PC-9 (cell line): Measurements from ENCODE around the gene NHLRC4. TPM values are rescaled to one million over a fixed set of nuclear protein-coding genes. Genes with fewer than 3 reads are reported as not detected.
A peak's percentile ranks its signal among the peaks of the same experiment; 100 is the strongest.

Experiments used
- BruUV-seq: library from RNA; stranded (reverse); fragments of 400-500 nt; replicated peaks from 2 replicates; lab custom pipeline; 2021; lab: Mats Ljungman, UMichigan
- CTCF ChIA-PET: fragments of 300-600 bp; sonication (Branson Sonifier 250); formaldehyde crosslinking; loops from one replicate; lab custom pipeline; 2022; ENCODE audit warnings: antibody characterized with exemption; lab: Charles Lee
- POLR2A ChIA-PET: fragments of 300-600 bp; sonication (Branson Sonifier 250); formaldehyde crosslinking; loops from one replicate; lab custom pipeline; 2022; ENCODE audit warnings: antibody characterized with exemption; ENCODE audit not compliant: unreplicated experiment; lab: Charles Lee
- DNase-seq, 2 experiments: peaks; one replicate each; pipeline versions ENCODE4 v3.0.0 to v3.0.0-alpha.2; 2015 to 2022; ENCODE audit warnings: mixed read lengths in 1 of 2
- H2AFZ ChIP-seq: fragments of 200-600 bp; sonication (generic); 2 replicates; pipeline ENCODE4 v1.8.1; 2017; ENCODE audit warnings: antibody characterized with exemption
- H3F3A ChIP-seq: fragments of 200-600 bp; sonication (generic); 2 replicates; pipeline ENCODE4 v1.8.1; 2017; ENCODE audit warnings: antibody characterized with exemption, mild to moderate bottlenecking, low read depth; ENCODE audit not compliant: insufficient read depth
- H3K27ac ChIP-seq: fragments of 200-600 bp; sonication (generic); 2 replicates; pipeline ENCODE4 v1.6.1; 2016; ENCODE audit warnings: mixed run types
- H3K27me3 ChIP-seq: fragments of 200-600 bp; sonication (generic); 2 replicates; pipeline ENCODE4 v1.6.1; 2016; ENCODE audit warnings: low read depth, mixed run types; ENCODE audit not compliant: insufficient read depth
- H3K36me3 ChIP-seq: fragments of 200-600 bp; sonication (generic); 2 replicates; pipeline ENCODE4 v1.6.1; 2016; ENCODE audit warnings: low read depth, mixed run types
- H3K4me1 ChIP-seq: fragments of 200-600 bp; sonication (generic); replicated peaks from 2 replicates; pipeline ENCODE4 v1.6.1; 2016; ENCODE audit warnings: mixed run types; ENCODE audit not compliant: insufficient read depth
- H3K4me2 ChIP-seq: fragments of 200-600 bp; sonication (generic); 2 replicates; pipeline ENCODE4 v1.6.1; 2017; ENCODE audit warnings: mixed run types
- H3K4me3 ChIP-seq: fragments of 200-600 bp; sonication (generic); 2 replicates; pipeline ENCODE4 v1.6.1; 2016; ENCODE audit warnings: mixed run types
- H3K79me2 ChIP-seq: fragments of 200-600 bp; sonication (generic); 2 replicates; pipeline ENCODE4 v1.6.1; 2017; ENCODE audit warnings: low read depth, mixed run types
- H3K9me2 ChIP-seq: fragments of 200-600 bp; sonication (generic); 2 replicates; pipeline ENCODE4 v1.8.1; 2017; ENCODE audit warnings: mild to moderate bottlenecking; ENCODE audit not compliant: insufficient read depth
- H3K9me3 ChIP-seq: fragments of 200-600 bp; sonication (generic); 2 replicates; pipeline ENCODE4 v1.8.1; 2016; ENCODE audit warnings: low read depth; ENCODE audit not compliant: insufficient read depth
- H4K20me1 ChIP-seq: fragments of 200-600 bp; sonication (generic); 2 replicates; pipeline ENCODE4 v1.8.1; 2017; ENCODE audit not compliant: insufficient read depth
- EZH2 ChIP-seq: fragments of 200-600 bp; sonication (generic); IDR thresholded peaks from 2 replicates; pipeline ENCODE4 v1.8.0; 2017; ENCODE audit warnings: antibody characterized with exemption, low read depth
- intact Hi-C: fragments of 100-400 bp; cut with micrococcal nuclease; formaldehyde crosslinking; loops from one replicate; pipeline ENCODE4 v1.10.0; 2022; ENCODE audit not compliant: unreplicated experiment
- total RNA-seq: library from RNA; stranded (reverse); gene quantifications from 2 replicates; pipeline ENCODE4 v1.2.3, GENCODE V29; 2021
- TF ChIP-seq, protein P1 (sequence below): fragments of 200-600 bp; sonication (generic); conservative IDR thresholded peaks from 2 replicates; pipeline ENCODE4 v1.6.1; 2017; ENCODE audit warnings: mixed run types, antibody characterized with exemption, mild to moderate bottlenecking, moderate library complexity

The NHLRC4 gene
- total RNA-seq, 1 experiment from 2014 or later: not detected

DNA sequence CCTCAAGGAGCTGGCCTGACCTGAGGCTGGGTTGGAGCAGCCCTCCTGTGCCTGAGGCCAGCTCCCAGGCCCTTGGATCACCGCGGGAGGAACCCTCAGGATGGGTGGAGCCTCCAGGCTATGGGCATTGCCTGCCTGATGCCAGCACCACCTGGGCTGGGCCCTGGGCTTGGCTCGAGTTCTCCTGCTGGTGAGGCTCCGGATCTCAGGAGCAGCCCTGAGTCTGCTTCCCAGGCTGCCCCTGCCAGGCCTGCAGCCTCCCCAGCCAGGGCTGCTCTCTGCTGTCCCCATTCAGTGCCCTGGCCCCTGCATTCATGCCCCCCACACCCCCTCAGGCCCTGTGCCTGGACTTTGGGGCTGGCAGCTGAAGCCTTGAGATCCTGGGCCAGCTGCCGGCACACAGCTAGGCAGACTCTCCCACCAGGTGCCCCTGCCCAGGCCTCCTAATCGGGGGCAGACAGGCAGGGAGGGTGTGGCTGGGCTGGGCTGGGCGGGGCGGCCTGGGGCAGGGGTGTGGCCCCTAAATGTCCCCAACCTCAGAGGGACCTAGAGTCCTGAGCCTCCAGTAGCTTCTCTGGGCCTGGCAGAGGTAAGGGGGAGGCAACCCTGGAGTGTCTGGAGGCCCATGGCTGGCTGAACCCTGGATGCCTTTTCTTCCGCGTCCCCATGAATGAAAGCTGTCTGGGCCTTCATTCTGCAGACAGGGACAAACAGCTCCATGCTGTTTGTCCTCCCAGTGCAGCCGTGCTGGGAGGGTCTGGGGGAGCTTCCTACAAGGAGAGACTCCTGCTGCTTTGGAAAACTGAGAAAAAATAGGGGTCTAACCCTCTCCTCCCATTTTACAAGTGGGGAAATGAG is 1.8 kb downstream of the NHLRC4 start:
- peaks cover 11% of the 10 kb centered on the region for H3K4me1 ChIP-seq
- no TSS peak for BruUV-seq
- H3K9me2 ChIP-seq: no peaks in the 10 kb centered on the region
- H2AFZ ChIP-seq: no peak overlapping the region
- H3F3A ChIP-seq: no peaks in the 10 kb centered on the region; the same call in 1 of the 2 replicates
- DNase-seq: peak in 1 of 2 experiments; percentile 58
- H3K9me3 ChIP-seq: no peaks in the 10 kb centered on the region
- H4K20me1 ChIP-seq: peaks cover 5% of the 10 kb centered on the region; the same call in 1 of the 2 replicates
- ChIA-PET POLR2A (interaction anchor here (0.6 to 0.9 kb wide), 2 partner anchors 33 to 113 kb away, joined by 5 to 7 read pairs; no protein-coding TSS in a partner anchor), CTCF (no interaction called here)
- no peak for TF ChIP-seq EZH2
- TF ChIP-seq, protein P1, sequence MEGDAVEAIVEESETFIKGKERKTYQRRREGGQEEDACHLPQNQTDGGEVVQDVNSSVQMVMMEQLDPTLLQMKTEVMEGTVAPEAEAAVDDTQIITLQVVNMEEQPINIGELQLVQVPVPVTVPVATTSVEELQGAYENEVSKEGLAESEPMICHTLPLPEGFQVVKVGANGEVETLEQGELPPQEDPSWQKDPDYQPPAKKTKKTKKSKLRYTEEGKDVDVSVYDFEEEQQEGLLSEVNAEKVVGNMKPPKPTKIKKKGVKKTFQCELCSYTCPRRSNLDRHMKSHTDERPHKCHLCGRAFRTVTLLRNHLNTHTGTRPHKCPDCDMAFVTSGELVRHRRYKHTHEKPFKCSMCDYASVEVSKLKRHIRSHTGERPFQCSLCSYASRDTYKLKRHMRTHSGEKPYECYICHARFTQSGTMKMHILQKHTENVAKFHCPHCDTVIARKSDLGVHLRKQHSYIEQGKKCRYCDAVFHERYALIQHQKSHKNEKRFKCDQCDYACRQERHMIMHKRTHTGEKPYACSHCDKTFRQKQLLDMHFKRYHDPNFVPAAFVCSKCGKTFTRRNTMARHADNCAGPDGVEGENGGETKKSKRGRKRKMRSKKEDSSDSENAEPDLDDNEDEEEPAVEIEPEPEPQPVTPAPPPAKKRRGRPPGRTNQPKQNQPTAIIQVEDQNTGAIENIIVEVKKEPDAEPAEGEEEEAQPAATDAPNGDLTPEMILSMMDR: no peak
- H3K79me2 ChIP-seq: peaks cover 17% of the 10 kb centered on the region
- no peaks in the 10 kb centered on the region for H3K36me3 ChIP-seq
- intact Hi-C loops: loop anchor here (2.0 kb wide), 1 partner anchor 34 kb away; no protein-coding TSS in a partner anchor
- peak overlapping the region; percentile 87 for H3K4me2 ChIP-seq
- no peak overlapping the region for H3K27ac ChIP-seq
- no peaks in the 10 kb centered on the region for H3K27me3 ChIP-seq
- H3K4me3 ChIP-seq: peak overlapping the region; percentile 66; the same call in 1 of the 2 replicates

DNA sequence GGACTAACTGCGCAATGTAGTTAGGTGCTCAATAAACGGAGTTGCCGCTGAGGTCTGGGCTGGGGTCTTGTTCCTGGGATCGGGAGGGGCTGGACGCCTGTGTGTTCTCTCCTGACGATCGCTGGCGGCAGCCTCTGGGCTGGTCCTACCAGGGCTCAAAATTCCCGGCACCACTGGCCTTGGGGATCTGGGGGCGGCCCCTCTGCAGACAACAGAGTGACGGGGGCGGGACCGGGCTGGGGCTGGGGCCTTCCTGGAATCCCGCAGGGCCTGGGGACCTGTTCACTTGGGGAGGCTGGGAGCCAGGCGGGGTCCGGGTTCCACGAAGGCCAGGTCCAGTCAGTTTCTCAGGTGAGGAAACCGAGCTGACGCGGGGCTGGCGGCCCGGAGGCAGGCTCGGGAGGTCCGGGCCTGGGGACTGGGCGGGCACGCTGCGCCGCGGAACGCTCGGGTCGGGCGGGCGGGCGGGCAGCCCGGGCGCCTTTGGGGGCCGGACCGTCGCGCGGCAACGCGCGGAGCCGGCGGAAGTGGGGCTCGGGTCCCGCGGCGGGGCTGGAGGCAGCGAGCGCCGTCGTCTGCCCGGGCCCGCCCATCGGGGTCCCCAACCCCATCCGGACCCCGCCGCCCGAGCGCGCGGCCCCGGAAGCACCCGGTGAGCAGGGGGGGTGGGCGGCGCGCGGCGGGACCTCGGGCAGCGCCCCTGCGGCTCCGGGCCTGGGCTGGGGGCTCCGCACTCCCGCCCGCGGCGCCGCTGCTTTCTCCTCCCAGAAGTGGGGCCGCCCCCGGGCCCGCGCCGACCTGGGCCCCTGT is 2.8 kb downstream of the NHLRC4 start, which contains the start of gene PIGQ:
TSS of gene PIGQ (plus strand) at position 524 of the 810 bp plus-strand sequence. CDS start 4,107 bp downstream, outside the sequence.
- Histone ChIP-seq H3F3A (no peaks in the 10 kb centered on the region; the same call in 1 of the 2 replicates), H3K27ac (no peak within 1 kb of the TSS), H3K4me2 (peak within 1 kb of the TSS; percentile 87), H3K4me3 (peak within 1 kb of the TSS; percentile 84), H4K20me1 (peaks cover 5% of the 10 kb centered on the region; the same call in 1 of the 2 replicates), H3K4me1 (peaks cover 11% of the 10 kb centered on the region), H3K9me3 (no peaks in the 10 kb centered on the region), H3K9me2 (no peaks in the 10 kb centered on the region), H3K79me2 (peaks cover 17% of the 10 kb centered on the region), H3K27me3 (no peaks in the 10 kb centered on the region), H3K36me3 (no peaks in the 10 kb centered on the region), H2AFZ (peak within 1 kb of the TSS; percentile 88)
- BruUV-seq: TSS peak; percentile 65
- POLR2A ChIA-PET: interaction anchor here (0.6 to 0.9 kb wide), 5 partner anchors 34 to 187 kb away, joined by 3 to 7 read pairs (median 5); no protein-coding TSS in a partner anchor
- CTCF ChIA-PET: no interaction called here
- TF ChIP-seq, protein P1: no peak
- no peak for TF ChIP-seq EZH2
- peak in 1 of 2 experiments; percentile 72 for DNase-seq
- intact Hi-C loops: loop anchor here (2.0 kb wide), 1 partner anchor 35 kb away; no protein-coding TSS in a partner anchor
